ENCODE results near the gene CDC42EP4.

GRCh38 chr17:73249700-73250099 is 62.1 kb downstream of the CDC42EP4 start:
- TF ChIP-seq CTCF (conservative IDR thresholded peaks at IDR 0.05): no peak
- TF ChIP-seq EZH2 (IDR thresholded peaks at IDR 0.05; ENCODE audit: low read depth): no peak
